ENCODE measurements around the gene GDPGP1.
"Not testable (repeated sequence)": the region's sequence is repeated elsewhere in the genome, so short reads cannot be mapped to it uniquely, and the experiment has no call there.

The GDPGP1 gene

DNA sequence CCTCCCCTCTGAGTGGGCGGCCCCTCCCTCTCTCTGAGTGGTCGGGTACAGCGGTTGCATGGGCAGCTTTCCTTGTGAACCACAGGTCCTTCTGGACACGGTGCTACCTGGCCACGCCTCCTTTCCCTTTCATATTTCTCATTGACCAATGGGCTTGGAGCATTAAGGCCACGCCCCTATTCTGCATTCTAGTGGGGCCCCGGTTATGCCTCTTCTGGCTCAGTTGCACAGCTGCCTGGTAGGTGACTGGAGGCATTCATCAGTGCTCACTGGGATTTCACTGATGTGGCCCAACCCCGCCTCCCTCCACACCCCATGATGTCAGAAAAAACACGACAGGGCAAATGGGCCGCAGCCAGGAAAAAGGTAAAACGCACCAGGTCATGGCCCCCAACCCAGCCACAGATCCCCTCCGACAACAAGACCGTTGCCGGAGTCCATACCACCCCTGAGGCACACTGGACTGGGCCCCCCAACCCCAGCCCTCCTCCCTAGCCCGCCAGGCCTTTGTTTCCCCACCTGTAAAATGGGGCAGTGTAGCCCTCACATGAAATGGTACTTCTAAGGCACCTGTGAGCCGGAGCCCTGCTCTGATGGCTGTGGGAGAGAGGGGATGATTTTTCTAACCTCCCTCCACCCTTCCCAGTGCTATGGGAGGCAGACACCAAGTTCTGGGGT, 57.8 kb downstream of the GDPGP1 start:
- H3K4me3 ChIP-seq, result no peak overlapping the region
- TF ChIP-seq POLR2AphosphoS5 (IDR thresholded peaks at IDR 0.05; ENCODE audit: borderline replicate concordance, low read depth, low read length), result no peak
- no peak for TF ChIP-seq EZH2 (IDR thresholded peaks at IDR 0.05)
- TF ChIP-seq FOXP2 (optimal IDR thresholded peaks at IDR 0.05; ENCODE audit: control extremely low read depth, extremely low read length, insufficient read depth), result no peak
- no peak for DNase-seq (ENCODE audit: low read depth, low spot score)

DNA sequence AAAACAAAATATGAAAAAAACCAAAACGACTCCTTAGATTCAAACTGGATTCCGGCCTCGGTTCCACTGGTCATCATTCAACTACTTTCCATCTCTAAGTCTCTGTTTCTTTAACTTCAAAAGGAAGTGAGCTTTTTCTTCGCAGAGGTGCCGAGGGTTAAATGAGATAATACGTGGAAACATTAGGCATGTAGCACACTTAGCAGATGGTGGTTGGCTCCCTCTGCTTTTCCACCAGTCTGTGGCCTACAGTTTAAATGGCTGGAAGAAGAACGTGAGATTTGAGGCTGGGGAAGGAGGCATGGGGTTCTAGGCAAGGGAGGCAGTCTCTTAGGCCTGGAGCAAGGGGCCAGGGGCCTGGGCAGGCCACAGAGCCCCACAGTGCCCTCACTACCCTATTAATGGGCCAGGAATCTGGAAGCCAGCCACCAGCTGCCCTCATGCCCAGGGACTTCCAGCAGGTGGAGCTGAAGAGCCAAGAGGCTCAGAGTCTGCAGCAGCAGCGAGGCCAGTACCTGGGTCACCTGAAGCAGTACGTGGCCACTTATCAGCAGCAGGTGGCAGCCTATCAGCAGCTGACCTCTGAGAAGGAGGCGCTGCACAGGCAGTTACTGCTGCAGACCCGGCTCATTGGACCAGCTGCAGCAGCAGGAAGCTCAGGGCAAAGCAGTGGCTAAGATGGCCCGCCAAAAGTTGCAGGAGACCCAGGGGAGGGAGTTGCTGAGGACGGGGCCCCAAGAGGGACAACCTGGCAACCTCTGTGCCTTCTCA, 59.2 kb downstream of the GDPGP1 start:
- not testable (repeated sequence) for H3K9me3 ChIP-seq (ENCODE audit: low read depth, low read length); H3K36me3 ChIP-seq (ENCODE audit: insufficient read depth, low read length); H3K9ac ChIP-seq (ENCODE audit: insufficient read length); H3K27ac ChIP-seq; DNase-seq (ENCODE audit: low read depth, low spot score); H3K4me3 ChIP-seq

More for the DNA sequence above, 57.8 kb downstream of the GDPGP1 start:
- Histone ChIP-seq H3K27ac (no peak overlapping the region), H3K9ac (ENCODE audit: insufficient read length) (no peak overlapping the region), H3K36me3 (ENCODE audit: insufficient read depth, low read length) (no peaks in the 10 kb centered on the region), H3K9me3 (ENCODE audit: low read depth, low read length) (no peaks in the 10 kb centered on the region)

DNA sequence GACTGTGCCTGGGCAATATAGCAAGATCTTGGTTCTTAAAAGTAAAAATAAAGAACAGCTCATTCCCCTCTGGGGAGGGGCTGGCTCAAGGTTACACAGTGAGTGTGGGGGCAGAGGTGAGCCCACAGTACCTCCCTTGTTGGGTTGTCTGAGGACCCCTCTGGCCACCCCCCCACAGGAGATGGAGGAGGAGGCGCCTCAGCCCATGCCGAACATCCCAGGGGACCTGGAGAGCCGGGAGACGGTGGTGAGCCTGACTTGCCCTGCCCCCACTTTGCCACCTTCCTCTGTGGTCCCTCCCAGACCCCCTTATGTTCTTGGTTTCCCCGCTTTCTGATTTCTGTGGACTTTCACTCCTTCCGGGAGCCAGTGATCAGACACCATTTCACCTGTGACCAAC, 60.1 kb downstream of the GDPGP1 start:
- no peak for DNase-seq (ENCODE audit: low read depth, low spot score)
- H3K27ac ChIP-seq, result no peak overlapping the region
- no peaks in the 10 kb centered on the region for H3K36me3 ChIP-seq (ENCODE audit: insufficient read depth, low read length)
- H3K9me3 ChIP-seq (ENCODE audit: low read depth, low read length), result no peaks in the 10 kb centered on the region; the same call in 1 of the 2 replicates
- no peak for TF ChIP-seq POLR2AphosphoS5 (IDR thresholded peaks at IDR 0.05; ENCODE audit: borderline replicate concordance, low read depth, low read length)
- no peak for TF ChIP-seq EZH2 (IDR thresholded peaks at IDR 0.05)
- TF ChIP-seq FOXP2 (optimal IDR thresholded peaks at IDR 0.05; ENCODE audit: control extremely low read depth, extremely low read length, insufficient read depth), result no peak
- no peak overlapping the region for H3K9ac ChIP-seq (ENCODE audit: insufficient read length)
- no peak overlapping the region for H3K4me3 ChIP-seq

DNA sequence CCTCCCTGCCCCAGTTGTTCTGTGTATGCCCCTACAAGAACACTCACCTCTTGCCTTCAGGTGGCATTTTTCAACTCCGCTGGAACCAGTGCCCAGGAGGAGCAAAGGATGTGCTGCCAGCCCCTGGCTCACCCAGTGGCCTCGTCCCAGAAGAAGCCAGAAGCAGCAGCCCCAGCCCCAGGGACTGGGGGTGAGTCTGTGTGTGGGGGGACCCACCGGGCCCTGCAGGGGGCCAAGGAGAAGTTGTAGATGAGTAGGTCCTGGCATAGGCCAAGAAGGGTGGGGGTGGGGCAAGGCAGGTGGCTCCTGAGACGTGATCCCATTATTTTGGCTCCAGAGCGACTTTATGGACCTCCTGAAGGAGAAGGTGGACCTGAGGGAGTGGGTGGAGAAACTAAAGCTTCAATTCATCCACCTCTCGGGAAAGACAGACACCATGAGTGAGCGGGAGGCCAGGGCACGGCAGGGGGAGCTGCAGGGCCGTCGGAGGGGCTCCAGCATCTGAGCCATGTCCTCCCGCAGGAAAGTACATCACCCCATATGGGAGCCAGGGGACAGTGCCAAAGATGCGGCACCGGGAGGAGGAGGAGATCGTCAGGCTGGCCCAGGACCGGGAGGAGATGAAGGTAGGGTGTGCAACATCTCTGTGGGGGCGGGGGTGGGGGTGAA, 60.7 kb downstream of the GDPGP1 start:
- Histone ChIP-seq H3K9ac (ENCODE audit: insufficient read length) (no peak overlapping the region), H3K27ac (no peak overlapping the region), H3K4me3 (no peak overlapping the region), H3K9me3 (ENCODE audit: low read depth, low read length) (no peaks in the 10 kb centered on the region; the same call in 1 of the 2 replicates), H3K36me3 (ENCODE audit: insufficient read depth, low read length) (no peaks in the 10 kb centered on the region)
- TF ChIP-seq FOXP2 (optimal IDR thresholded peaks at IDR 0.05; ENCODE audit: control extremely low read depth, extremely low read length, insufficient read depth) (no peak), EZH2 (IDR thresholded peaks at IDR 0.05) (no peak), POLR2AphosphoS5 (IDR thresholded peaks at IDR 0.05; ENCODE audit: borderline replicate concordance, low read depth, low read length) (no peak)
- no peak for DNase-seq (ENCODE audit: low read depth, low spot score)

DNA sequence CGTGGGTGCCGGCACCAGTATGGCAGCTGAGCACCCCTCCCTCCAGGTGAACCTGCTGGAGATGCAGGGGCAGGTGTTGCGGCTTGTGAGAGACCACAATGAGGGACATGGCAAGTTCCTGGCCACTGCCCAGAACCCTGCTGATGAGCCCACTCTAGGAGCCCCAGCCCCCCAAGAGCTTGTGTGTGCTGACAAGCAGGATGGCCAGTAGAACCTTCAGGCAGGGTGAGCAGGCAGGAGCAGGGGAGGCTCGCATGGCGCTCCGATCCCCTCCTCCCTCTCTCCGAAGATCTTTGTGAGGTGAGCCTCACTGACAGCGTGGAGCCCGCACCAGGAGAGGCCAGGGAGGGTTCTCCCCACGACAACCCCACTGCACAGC, 61.2 kb downstream of the GDPGP1 start:
- H3K27ac ChIP-seq, result no peak overlapping the region
- H3K4me3 ChIP-seq, result no peak overlapping the region
- DNase-seq (ENCODE audit: low read depth, low spot score), result no peak
- H3K9me3 ChIP-seq (ENCODE audit: low read depth, low read length), result no peaks in the 10 kb centered on the region; the same call in 1 of the 2 replicates
- H3K36me3 ChIP-seq (ENCODE audit: insufficient read depth, low read length), result no peaks in the 10 kb centered on the region
- H3K9ac ChIP-seq (ENCODE audit: insufficient read length), result no peak overlapping the region
- no peak for TF ChIP-seq EZH2 (IDR thresholded peaks at IDR 0.05)
- no peak for TF ChIP-seq POLR2AphosphoS5 (IDR thresholded peaks at IDR 0.05; ENCODE audit: borderline replicate concordance, low read depth, low read length)
- no peak for TF ChIP-seq FOXP2 (optimal IDR thresholded peaks at IDR 0.05; ENCODE audit: control extremely low read depth, extremely low read length, insufficient read depth)
